GM18505 (cell line): ENCODE measurements around the gene PRKAR1A.
"Not testable (repeated sequence)": the region's sequence is repeated elsewhere in the genome, so short reads cannot be mapped to it uniquely, and the experiment has no call there.

Source experiments
- ATAC-seq: cut with Tn5 transposase; IDR thresholded peaks from one replicate; pipeline ENCODE4 v1.9.1; 2021; ENCODE audit not compliant: unreplicated experiment
- POLR2A ChIP-seq: IDR thresholded peaks from 4 replicates; pipeline ENCODE4 v1.6.1; 2011; ENCODE audit warnings: borderline replicate concordance; ENCODE audit not compliant: insufficient read depth, insufficient read length; ENCODE audit errors: extremely low read depth

The PRKAR1A gene

GRCh38 chr17:68512247-68512959 is at the start of gene PRKAR1A:
Gene PRKAR1A, plus strand, starts transcription at chr17:68512430. Its CDS starts 2,970 bp downstream, at chr17:68515400.
- TF ChIP-seq POLR2A, result peak; percentile 90
- peak; percentile 84 for ATAC-seq

- no peak for ATAC-seq
- no peak for TF ChIP-seq POLR2A
Measured at GRCh38 chr17:68463211-68464019, 48.8 kb upstream of the PRKAR1A start.

- no peak for TF ChIP-seq POLR2A
- no peak for ATAC-seq
Measured at GRCh38 chr17:68468334-68468733, 43.9 kb upstream of the PRKAR1A start.

GRCh38 chr17:68468788-68469187 is 43.4 kb upstream of the PRKAR1A start:
- TF ChIP-seq POLR2A, result no peak
- no peak for ATAC-seq

GRCh38 chr17:68470961-68471360 is 41.3 kb upstream of the PRKAR1A start:
- ATAC-seq, result no peak
- no peak for TF ChIP-seq POLR2A

GRCh38 chr17:68480885-68481284 is 31.3 kb upstream of the PRKAR1A start:
- no peak for TF ChIP-seq POLR2A
- no peak for ATAC-seq

GRCh38 chr17:68482576-68483041 is 29.6 kb upstream of the PRKAR1A start:
- ATAC-seq, result no peak
- no peak for TF ChIP-seq POLR2A

- no peak for ATAC-seq
- no peak for TF ChIP-seq POLR2A
Measured at GRCh38 chr17:68484458-68484857, 27.8 kb upstream of the PRKAR1A start.

- TF ChIP-seq POLR2A, result no peak
- no peak for ATAC-seq
Measured at GRCh38 chr17:68489919-68490318, 22.3 kb upstream of the PRKAR1A start.

GRCh38 chr17:68491381-68492231 is 20.6 kb upstream of the PRKAR1A start:
- no peak for TF ChIP-seq POLR2A
- ATAC-seq, result no peak

- ATAC-seq, result not testable (repeated sequence)
Measured at GRCh38 chr17:68492394-68493054, 19.7 kb upstream of the PRKAR1A start.

GRCh38 chr17:68495081-68495480 is 17.1 kb upstream of the PRKAR1A start:
- no peak for TF ChIP-seq POLR2A
- ATAC-seq, result no peak

GRCh38 chr17:68497885-68498319 is 14.3 kb upstream of the PRKAR1A start:
- peak; percentile 94 for ATAC-seq
- TF ChIP-seq POLR2A, result no peak
